Skeletal muscle tissue (tissue), 4 donors: Measurements from ENCODE around the gene RECQL. TPM values are rescaled to one million over a fixed set of nuclear protein-coding genes. Genes with fewer than 3 reads are reported as not detected.
A peak's percentile ranks its signal among the peaks of the same experiment; 100 is the strongest.

ENCODE experiments used
- H3K27ac ChIP-seq: one replicate; pipeline ENCODE4 v1.7.0; 2013; ENCODE audit warnings: mild to moderate bottlenecking, low read depth, low read length, inconsistent platforms
- H3K27me3 ChIP-seq, 3 donors: one replicate each; pipeline ENCODE4 v1.7.0; 2013; ENCODE audit warnings: low read length in 3 of 3; ENCODE audit not compliant: control insufficient read depth in 3 of 3, insufficient read depth in 3 of 3
- H3K36me3 ChIP-seq, 3 donors: one replicate each; pipeline ENCODE4 v1.7.0; 2013; ENCODE audit warnings: low read length in 3 of 3; ENCODE audit not compliant: control insufficient read depth in 3 of 3, insufficient read depth in 3 of 3
- H3K4me1 ChIP-seq, 3 donors: one replicate each; pipeline ENCODE4 v1.7.0; 2013; ENCODE audit warnings: low read length in 3 of 3, mild to moderate bottlenecking in 3 of 3; ENCODE audit not compliant: control insufficient read depth in 3 of 3, insufficient read depth in 3 of 3
- H3K4me3 ChIP-seq, 3 donors: one replicate each; pipeline ENCODE4 v1.7.0; 2013; ENCODE audit warnings: low read length in 3 of 3
- H3K9ac ChIP-seq, 3 donors: one replicate each; pipeline ENCODE4 v1.7.0; 2013; ENCODE audit warnings: low read length in 3 of 3, mild to moderate bottlenecking in 3 of 3, moderate library complexity in 2 of 3, low read depth in 1 of 3
- H3K9me3 ChIP-seq, 3 donors: one replicate each; pipeline ENCODE4 v1.7.0; 2013; ENCODE audit warnings: low read length in 3 of 3; ENCODE audit not compliant: control insufficient read depth in 3 of 3
- total RNA-seq: library from RNA; depleted of rRNA; stranded (reverse); fragments of >200 nt; gene quantifications from one replicate; pipeline ENCODE4 v1.2.3, GENCODE V29; 2014
- donor health status: Osteomylitis.

RECQL gene
- total RNA-seq, 1 donor from 2014 or later, result 32.4 TPM

- H3K4me3 ChIP-seq, result no peak overlapping the region
- H3K36me3 ChIP-seq, result peaks cover 1 to 11% (median 4%) of the 10 kb centered on the region in 3 donors
Measured at GRCh38 chr12:21507849-21508248, 6.4 kb upstream of the RECQL start.

GRCh38 chr12:21505888-21506287, 4.5 kb upstream of the RECQL start:
- Histone ChIP-seq H3K4me1 (peaks cover 9 to 20% (median 16%) of the 10 kb centered on the region in 3 donors), H3K36me3 (peaks cover 0 to 8% (median 4%) of the 10 kb centered on the region in 3 donors), H3K4me3 (no peak overlapping the region), H3K27ac (no peak overlapping the region), H3K9ac (no peak overlapping the region), H3K27me3 (no peaks in the 10 kb centered on the region), H3K9me3 (no peaks in the 10 kb centered on the region)

More at GRCh38 chr12:21507849-21508248, 6.4 kb upstream of the RECQL start:
- Histone ChIP-seq H3K9ac (no peak overlapping the region), H3K4me1 (peaks cover 5 to 11% (median 9%) of the 10 kb centered on the region in 3 donors), H3K9me3 (no peaks in the 10 kb centered on the region), H3K27ac (no peak overlapping the region), H3K27me3 (no peaks in the 10 kb centered on the region)

- peak overlapping the region; percentile 14 to 90 (median 83) for H3K4me3 ChIP-seq
- H3K27me3 ChIP-seq, result no peaks in the 10 kb centered on the region
- no peak overlapping the region for H3K27ac ChIP-seq
- no peaks in the 10 kb centered on the region for H3K9me3 ChIP-seq
- peak overlapping the region in 2 of 3 donors; percentile 89 for H3K9ac ChIP-seq
- peaks cover 16 to 33% (median 24%) of the 10 kb centered on the region in 3 donors for H3K4me1 ChIP-seq
- peaks cover 2 to 6% (median 4%) of the 10 kb centered on the region in 3 donors for H3K36me3 ChIP-seq
Measured at GRCh38 chr12:21502872-21503271, 1.4 kb upstream of the RECQL start.

DNA sequence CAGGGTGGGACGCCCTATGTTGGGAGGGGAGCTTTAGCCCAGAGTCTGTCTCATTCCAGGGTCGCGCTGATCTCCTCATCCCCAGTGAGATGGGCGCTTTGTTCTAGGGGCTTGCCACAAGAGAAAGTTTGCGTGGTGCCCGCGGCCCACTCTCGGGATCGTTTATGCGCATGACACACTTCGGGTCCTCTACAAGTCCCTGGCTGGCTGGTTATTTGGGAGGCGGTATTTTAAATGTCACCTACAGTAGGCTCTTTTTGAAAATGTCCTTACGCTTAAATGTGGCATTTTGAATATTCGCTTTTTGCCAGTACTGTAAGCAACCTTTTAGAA, 695 bp upstream of the RECQL start:
- Histone ChIP-seq H3K4me1 (peaks cover 16 to 33% (median 24%) of the 10 kb centered on the region in 3 donors), H3K4me3 (peak overlapping the region; percentile 83 to 90 (median 89)), H3K27ac (peak overlapping the region; percentile 82), H3K9me3 (no peaks in the 10 kb centered on the region), H3K27me3 (no peaks in the 10 kb centered on the region), H3K9ac (peak overlapping the region; percentile 84 to 89 (median 89)), H3K36me3 (peaks cover 6 to 13% (median 12%) of the 10 kb centered on the region in 3 donors)

DNA sequence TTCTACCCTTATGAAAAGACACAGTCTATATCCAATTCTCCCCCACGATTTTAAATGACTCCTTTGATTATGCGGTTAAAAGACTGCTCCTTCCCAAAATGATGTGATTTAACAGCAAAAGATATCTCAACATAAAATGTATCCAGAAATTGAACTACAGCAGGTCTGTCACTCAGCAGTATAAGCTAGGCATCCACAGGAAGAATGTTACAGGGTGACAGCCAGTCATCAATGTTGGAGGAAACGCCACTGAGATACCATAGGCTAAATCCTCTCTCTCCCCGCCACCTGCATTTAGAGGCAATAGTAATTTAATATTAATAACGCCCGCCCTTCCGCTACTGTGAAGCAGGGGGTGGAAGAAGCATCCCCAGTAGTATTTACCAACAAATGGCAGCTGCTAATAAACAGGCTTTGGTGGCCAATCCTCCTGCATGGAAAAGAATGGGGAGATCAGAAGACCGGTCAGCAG, 613 bp downstream of the RECQL start:
- Histone ChIP-seq H3K9me3 (no peaks in the 10 kb centered on the region), H3K27me3 (no peaks in the 10 kb centered on the region), H3K27ac (peak overlapping the region; percentile 82), H3K9ac (peak overlapping the region; percentile 81 to 84 (median 82)), H3K36me3 (peaks cover 16 to 26% (median 25%) of the 10 kb centered on the region in 3 donors), H3K4me3 (peak overlapping the region; percentile 83 to 90 (median 89)), H3K4me1 (peaks cover 16 to 33% (median 24%) of the 10 kb centered on the region in 3 donors)

DNA sequence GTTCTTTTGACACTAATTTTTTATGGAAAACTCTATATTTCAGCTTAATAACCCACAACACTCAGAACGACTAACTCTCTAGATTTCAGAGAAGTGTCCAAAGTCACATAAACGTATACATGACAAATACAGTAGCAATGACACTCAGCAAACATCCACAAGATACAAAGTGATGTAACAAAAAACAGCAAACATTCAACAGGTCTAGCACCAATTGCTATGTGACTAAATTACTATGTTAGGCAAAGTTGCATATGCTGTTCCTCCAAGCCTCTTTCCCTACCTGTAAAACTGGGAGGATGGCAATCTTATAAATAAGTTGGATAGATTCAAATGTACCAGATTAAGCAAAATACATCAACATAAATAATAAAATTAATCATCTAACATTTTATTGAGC, 1.7 kb downstream of the RECQL start:
- Histone ChIP-seq H3K4me1 (peaks cover 16 to 33% (median 24%) of the 10 kb centered on the region in 3 donors), H3K27ac (no peak overlapping the region)

DNA sequence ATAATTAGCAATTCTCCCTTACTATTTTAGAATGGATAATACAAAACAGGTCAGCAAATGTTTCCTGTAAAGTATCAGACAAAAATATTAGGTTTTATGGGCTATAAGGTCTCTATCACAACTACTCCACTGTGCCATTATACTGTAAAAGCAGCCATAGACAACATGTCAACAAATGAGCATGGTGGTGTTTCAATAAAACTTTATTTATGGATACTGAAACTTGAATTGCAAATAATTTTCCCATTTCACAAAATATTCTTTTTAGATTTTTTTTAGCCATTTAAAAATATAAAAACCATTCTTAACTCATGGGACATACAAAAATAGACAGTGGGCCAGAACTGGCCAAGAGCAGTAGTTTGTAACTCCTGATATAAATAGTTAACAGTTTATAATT, 15.4 kb downstream of the RECQL start:
- no peak overlapping the region for H3K9ac ChIP-seq
- H3K27me3 ChIP-seq, result no peaks in the 10 kb centered on the region
- H3K4me1 ChIP-seq, result no peaks in the 10 kb centered on the region
- no peak overlapping the region for H3K4me3 ChIP-seq
- peaks cover 3 to 33% (median 26%) of the 10 kb centered on the region in 3 donors for H3K36me3 ChIP-seq
- no peak overlapping the region for H3K27ac ChIP-seq
- no peaks in the 10 kb centered on the region for H3K9me3 ChIP-seq

More for the DNA sequence above, 1.7 kb downstream of the RECQL start:
- Histone ChIP-seq H3K27me3 (no peaks in the 10 kb centered on the region), H3K9me3 (no peaks in the 10 kb centered on the region), H3K4me3 (no peak overlapping the region), H3K9ac (no peak overlapping the region), H3K36me3 (peaks cover 21 to 33% (median 32%) of the 10 kb centered on the region in 3 donors)

DNA sequence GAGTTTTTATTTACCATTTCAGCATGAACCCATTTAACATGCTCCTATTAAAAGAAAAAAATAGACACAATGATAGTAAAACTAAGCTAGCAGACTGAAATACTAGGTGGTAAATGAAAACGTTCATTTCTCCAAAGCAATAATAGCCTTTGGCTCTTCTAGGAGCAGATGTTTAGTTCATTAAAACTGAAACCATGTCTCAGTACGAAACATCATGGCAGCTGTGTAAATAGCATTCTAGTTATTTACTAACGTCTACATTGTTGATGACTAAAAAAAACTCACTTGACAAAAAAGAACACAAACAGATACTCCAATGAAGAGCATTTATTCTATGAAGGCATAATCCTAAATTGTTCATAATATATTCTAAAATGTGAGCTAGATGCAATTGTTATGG, 17.9 kb downstream of the RECQL start:
- peaks cover 7 to 40% (median 27%) of the 10 kb centered on the region in 3 donors for H3K36me3 ChIP-seq

DNA sequence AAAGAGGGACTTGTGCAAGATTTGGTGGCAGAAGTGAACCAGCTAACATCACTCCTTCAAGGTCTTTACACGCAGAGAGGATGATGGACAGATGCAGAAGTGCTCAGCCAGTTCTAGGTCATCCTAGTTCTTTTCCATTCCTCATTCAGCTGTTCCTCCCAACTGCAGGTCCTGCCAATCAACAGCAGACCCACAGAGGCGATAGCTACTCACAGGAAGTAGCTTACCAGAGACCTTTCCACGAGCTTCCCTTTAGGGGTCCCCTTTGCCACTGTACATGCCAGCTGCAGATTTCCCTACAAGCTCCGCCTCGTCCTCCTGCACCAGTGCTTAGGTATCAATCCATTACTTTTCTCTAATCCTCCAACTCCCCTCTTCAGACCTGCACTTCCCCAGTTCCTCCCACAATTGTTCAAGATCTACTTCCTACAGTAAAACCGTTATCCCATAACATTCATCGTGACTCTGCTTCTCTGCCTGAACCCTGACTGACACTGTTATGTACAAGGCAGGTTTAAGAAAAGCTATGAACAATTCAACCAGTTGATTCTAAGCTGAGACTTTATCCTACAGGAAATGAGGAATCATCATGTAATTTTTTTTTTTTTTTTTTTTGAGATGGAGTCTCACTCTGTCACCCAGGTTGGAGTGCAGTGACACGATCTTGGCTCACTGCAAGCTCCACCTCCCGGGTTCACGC, 22.5 kb downstream of the RECQL start:
- H3K27ac ChIP-seq, result no peak overlapping the region
- no peaks in the 10 kb centered on the region for H3K4me1 ChIP-seq
- no peak overlapping the region for H3K9ac ChIP-seq
- H3K36me3 ChIP-seq, result peaks cover 9 to 50% (median 36%) of the 10 kb centered on the region in 3 donors
- no peaks in the 10 kb centered on the region for H3K27me3 ChIP-seq
- no peaks in the 10 kb centered on the region for H3K9me3 ChIP-seq
- no peak overlapping the region for H3K4me3 ChIP-seq

More for the DNA sequence above, 17.9 kb downstream of the RECQL start:
- H3K27me3 ChIP-seq, result no peaks in the 10 kb centered on the region
- H3K9ac ChIP-seq, result no peak overlapping the region
- H3K4me3 ChIP-seq, result no peak overlapping the region
- no peak overlapping the region for H3K27ac ChIP-seq
- H3K9me3 ChIP-seq, result no peaks in the 10 kb centered on the region
- H3K4me1 ChIP-seq, result no peaks in the 10 kb centered on the region

DNA sequence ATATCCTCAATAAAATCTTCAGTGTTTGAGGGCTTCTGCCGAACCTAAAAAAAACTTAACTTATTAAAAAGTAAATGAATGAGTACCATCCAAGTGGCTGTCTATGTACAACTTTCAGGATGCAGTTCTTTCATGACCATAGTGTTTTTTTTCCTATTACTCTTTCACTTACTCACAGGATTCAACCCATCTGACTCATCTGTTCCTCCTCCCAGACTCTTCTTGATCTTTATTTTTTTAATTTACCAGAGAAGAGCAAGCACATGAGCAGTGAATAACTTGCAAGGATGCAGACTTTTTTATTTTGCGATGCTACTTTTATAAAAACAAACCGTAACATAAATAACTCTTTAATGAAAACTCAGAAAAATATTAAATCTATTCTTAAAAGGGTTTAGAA, 24.5 kb downstream of the RECQL start:
- H3K9ac ChIP-seq, result no peak overlapping the region
- peaks cover 9 to 52% (median 35%) of the 10 kb centered on the region in 3 donors for H3K36me3 ChIP-seq
- no peaks in the 10 kb centered on the region for H3K9me3 ChIP-seq
- H3K4me1 ChIP-seq, result no peaks in the 10 kb centered on the region
- no peaks in the 10 kb centered on the region for H3K27me3 ChIP-seq
- no peak overlapping the region for H3K4me3 ChIP-seq
- H3K27ac ChIP-seq, result no peak overlapping the region
